DMS153 (cell line): Measurements from ENCODE around the gene TMEM98.
"Not testable (repeated sequence)": the region's sequence is repeated elsewhere in the genome, so short reads cannot be mapped to it uniquely, and the experiment has no call there.

Experiments
- DNase-seq: peaks from one replicate; lab custom pipeline; 2025; lab: John Stamatoyannopoulos, UW

TMEM98 gene

GRCh38 chr17:32985050-32985756 lies 57.2 kb downstream of the TMEM98 start:
- no peak for DNase-seq

GRCh38 chr17:32987453-32987805 lies 59.5 kb downstream of the TMEM98 start:
- not testable (repeated sequence) for DNase-seq

GRCh38 chr17:32987868-32988267 lies 59.9 kb downstream of the TMEM98 start:
- DNase-seq, result not testable (repeated sequence)

GRCh38 chr17:32988481-32989101 lies 60.6 kb downstream of the TMEM98 start:
- DNase-seq, result no peak

- DNase-seq, result no peak
Observed at GRCh38 chr17:32992321-32993033, 64.5 kb downstream of the TMEM98 start.

GRCh38 chr17:32993977-32994376 lies 66.0 kb downstream of the TMEM98 start:
- DNase-seq, result no peak
